ENCODE data around the gene MALT1.

MALT1 gene

DNA sequence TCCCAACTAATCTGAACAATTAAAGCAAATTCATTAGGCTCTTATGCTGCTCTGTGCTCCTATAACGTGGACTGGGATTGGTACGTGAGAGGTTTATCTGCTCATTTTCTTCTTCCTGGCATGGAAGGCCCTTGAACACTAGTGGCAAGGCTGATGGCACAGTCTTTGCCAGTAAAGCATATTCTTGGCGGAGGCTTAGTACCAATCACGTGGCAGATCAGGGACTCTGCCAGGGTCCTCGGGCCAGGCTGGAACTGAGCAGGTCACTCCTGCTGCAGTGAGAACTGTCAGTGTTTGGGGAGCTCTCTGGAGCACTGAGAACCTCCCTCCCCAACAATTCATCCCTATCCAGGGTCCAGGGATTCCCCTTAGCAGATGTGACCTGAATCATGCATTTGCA, 38.7 kb upstream of the MALT1 start:
- Histone ChIP-seq H3K4me1 (ENCODE audit: control insufficient read depth in 1 of 2, insufficient read depth in 1 of 2, low read depth in 1 of 2, low read length in 1 of 2) (no peaks in the 10 kb centered on the region), H3K27ac (no peak overlapping the region), H3K36me3 (no peaks in the 10 kb centered on the region), H3K9me3 (no peaks in the 10 kb centered on the region), H3K27me3 (peaks cover 16% of the 10 kb centered on the region), H3K4me3 (ENCODE audit: low read depth in 1 of 2, low read length in 1 of 2) (no peak overlapping the region)
- TF ChIP-seq, protein P1, sequence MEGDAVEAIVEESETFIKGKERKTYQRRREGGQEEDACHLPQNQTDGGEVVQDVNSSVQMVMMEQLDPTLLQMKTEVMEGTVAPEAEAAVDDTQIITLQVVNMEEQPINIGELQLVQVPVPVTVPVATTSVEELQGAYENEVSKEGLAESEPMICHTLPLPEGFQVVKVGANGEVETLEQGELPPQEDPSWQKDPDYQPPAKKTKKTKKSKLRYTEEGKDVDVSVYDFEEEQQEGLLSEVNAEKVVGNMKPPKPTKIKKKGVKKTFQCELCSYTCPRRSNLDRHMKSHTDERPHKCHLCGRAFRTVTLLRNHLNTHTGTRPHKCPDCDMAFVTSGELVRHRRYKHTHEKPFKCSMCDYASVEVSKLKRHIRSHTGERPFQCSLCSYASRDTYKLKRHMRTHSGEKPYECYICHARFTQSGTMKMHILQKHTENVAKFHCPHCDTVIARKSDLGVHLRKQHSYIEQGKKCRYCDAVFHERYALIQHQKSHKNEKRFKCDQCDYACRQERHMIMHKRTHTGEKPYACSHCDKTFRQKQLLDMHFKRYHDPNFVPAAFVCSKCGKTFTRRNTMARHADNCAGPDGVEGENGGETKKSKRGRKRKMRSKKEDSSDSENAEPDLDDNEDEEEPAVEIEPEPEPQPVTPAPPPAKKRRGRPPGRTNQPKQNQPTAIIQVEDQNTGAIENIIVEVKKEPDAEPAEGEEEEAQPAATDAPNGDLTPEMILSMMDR (IDR thresholded peaks at IDR 0.05): no peak

DNA sequence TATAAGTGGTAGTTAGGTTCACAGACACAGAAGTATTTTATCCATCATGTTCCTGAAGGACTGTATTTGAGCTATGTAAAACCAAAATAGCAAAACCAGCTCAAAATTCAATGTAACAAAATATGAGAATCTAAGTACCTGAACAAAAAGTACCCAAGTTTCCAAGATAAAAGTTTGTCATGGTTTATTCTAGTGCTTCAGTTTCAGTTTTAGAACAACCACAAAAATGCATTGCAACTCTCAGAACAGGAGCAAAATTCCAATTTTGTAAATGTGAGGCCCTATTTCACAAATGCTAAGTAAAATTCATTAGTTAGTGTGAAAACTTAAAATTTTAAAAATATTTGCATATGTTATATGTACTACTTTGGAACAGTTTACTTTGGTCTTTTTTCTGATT, 37.4 kb upstream of the MALT1 start:
- Histone ChIP-seq H3K4me3 (ENCODE audit: low read depth in 1 of 2, low read length in 1 of 2) (no peak overlapping the region), H3K36me3 (no peaks in the 10 kb centered on the region), H3K4me1 (ENCODE audit: control insufficient read depth in 1 of 2, insufficient read depth in 1 of 2, low read depth in 1 of 2, low read length in 1 of 2) (no peaks in the 10 kb centered on the region), H3K9me3 (no peaks in the 10 kb centered on the region), H3K27me3 (peaks cover 11% of the 10 kb centered on the region), H3K27ac (no peak overlapping the region)
- TF ChIP-seq, protein P1 (IDR thresholded peaks at IDR 0.05): no peak

DNA sequence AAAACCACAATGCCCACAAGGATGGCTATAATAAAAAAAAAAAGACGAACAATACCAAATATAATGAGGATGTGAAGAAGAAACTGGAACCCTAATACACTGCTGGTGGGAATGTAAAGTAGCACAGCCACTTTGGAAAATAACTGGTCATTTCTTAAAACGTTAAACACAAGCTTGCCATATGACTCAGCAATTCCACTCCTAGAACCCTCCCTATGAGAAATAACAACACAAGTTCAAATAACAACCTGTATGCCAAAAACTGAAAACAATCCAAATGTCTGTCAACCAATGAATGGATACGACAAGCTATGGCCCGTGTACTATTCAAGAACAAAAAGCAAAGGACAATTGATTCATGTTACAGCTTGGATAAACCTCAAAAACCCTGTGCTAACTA, 35.4 kb upstream of the MALT1 start:
- Histone ChIP-seq H3K27ac (no peak overlapping the region), H3K27me3 (no peaks in the 10 kb centered on the region), H3K9me3 (no peaks in the 10 kb centered on the region), H3K4me1 (ENCODE audit: control insufficient read depth in 1 of 2, insufficient read depth in 1 of 2, low read depth in 1 of 2, low read length in 1 of 2) (no peaks in the 10 kb centered on the region), H3K4me3 (ENCODE audit: low read depth in 1 of 2, low read length in 1 of 2) (no peak overlapping the region), H3K36me3 (no peaks in the 10 kb centered on the region)
- TF ChIP-seq, protein P1 (IDR thresholded peaks at IDR 0.05): no peak

DNA sequence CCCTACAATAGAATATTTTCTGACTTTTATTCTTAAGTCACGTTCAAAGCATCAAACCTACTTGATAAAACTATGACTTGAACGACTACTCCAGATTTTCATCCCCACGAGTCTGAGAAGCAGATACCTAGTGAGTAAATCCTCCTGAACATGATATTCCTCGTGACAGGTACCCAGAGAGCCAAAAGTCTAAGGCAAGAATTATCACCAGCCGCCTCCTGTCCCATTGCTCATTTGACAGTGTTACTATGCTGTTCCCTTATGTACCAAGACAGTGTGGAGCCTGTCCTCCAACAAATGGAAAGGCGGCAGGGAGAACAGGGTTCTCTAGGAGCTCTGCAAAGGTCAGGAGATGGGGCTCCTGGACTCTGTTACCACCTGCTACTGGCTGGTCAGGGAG, 34.1 kb upstream of the MALT1 start:
- TF ChIP-seq, protein P1 (IDR thresholded peaks at IDR 0.05): no peak
- Histone ChIP-seq H3K9me3 (no peaks in the 10 kb centered on the region), H3K27me3 (no peaks in the 10 kb centered on the region), H3K27ac (no peak overlapping the region), H3K36me3 (no peaks in the 10 kb centered on the region), H3K4me1 (ENCODE audit: control insufficient read depth in 1 of 2, insufficient read depth in 1 of 2, low read depth in 1 of 2, low read length in 1 of 2) (no peaks in the 10 kb centered on the region), H3K4me3 (ENCODE audit: low read depth in 1 of 2, low read length in 1 of 2) (no peak overlapping the region)

DNA sequence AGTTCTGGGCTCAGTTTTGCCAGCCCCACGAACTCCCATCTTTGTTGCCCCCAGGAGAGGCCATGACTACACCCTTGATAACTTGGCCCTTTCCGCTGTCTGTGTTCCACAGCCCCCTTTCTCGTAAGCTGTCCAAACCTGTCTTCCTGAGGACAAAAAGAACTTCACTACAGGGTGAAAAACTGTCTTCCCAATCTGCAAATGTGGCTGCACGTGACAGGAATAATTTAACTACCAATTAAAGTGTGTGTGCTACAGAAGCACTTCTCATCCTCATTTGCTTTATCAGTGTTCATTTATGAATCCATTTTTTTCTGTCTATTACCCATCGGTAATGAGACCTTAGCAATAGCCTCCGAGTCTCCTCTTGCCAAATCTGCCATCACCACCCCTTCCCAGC, 33.3 kb upstream of the MALT1 start:
- H3K9me3 ChIP-seq: no peaks in the 10 kb centered on the region
- no peak overlapping the region for H3K4me3 ChIP-seq (ENCODE audit: low read depth in 1 of 2, low read length in 1 of 2)

More for the DNA sequence above, 33.3 kb upstream of the MALT1 start:
- TF ChIP-seq, protein P1 (IDR thresholded peaks at IDR 0.05): no peak
- Histone ChIP-seq H3K27ac (no peak overlapping the region), H3K4me1 (ENCODE audit: control insufficient read depth in 1 of 2, insufficient read depth in 1 of 2, low read depth in 1 of 2, low read length in 1 of 2) (no peaks in the 10 kb centered on the region), H3K27me3 (no peaks in the 10 kb centered on the region), H3K36me3 (no peaks in the 10 kb centered on the region)
